PC-9 (cell line): ENCODE results near the gene EI24. TPM values are rescaled to one million over a fixed set of nuclear protein-coding genes. Genes with fewer than 3 reads are reported as not detected.
"Not testable (repeated sequence)": the region's sequence is repeated elsewhere in the genome, so short reads cannot be mapped to it uniquely, and the experiment has no call there.

Source experiments
- BruUV-seq: library from RNA; stranded (reverse); fragments of 400-500 nt; replicated peaks from 2 replicates; lab custom pipeline; 2021; lab: Mats Ljungman, UMichigan
- CTCF ChIA-PET: fragments of 300-600 bp; sonication (Branson Sonifier 250); formaldehyde crosslinking; loops from one replicate; lab custom pipeline; 2022; ENCODE audit warnings: antibody characterized with exemption; lab: Charles Lee
- POLR2A ChIA-PET: fragments of 300-600 bp; sonication (Branson Sonifier 250); formaldehyde crosslinking; loops from one replicate; lab custom pipeline; 2022; ENCODE audit warnings: antibody characterized with exemption; ENCODE audit not compliant: unreplicated experiment; lab: Charles Lee
- DNase-seq, 2 experiments: peaks; one replicate each; pipeline versions ENCODE4 v3.0.0 to v3.0.0-alpha.2; 2015 to 2022; ENCODE audit warnings: mixed read lengths in 1 of 2
- H2AFZ ChIP-seq: fragments of 200-600 bp; sonication (generic); 2 replicates; pipeline ENCODE4 v1.8.1; 2017; ENCODE audit warnings: antibody characterized with exemption
- H3F3A ChIP-seq: fragments of 200-600 bp; sonication (generic); 2 replicates; pipeline ENCODE4 v1.8.1; 2017; ENCODE audit warnings: antibody characterized with exemption, mild to moderate bottlenecking, low read depth; ENCODE audit not compliant: insufficient read depth
- H3K27ac ChIP-seq: fragments of 200-600 bp; sonication (generic); 2 replicates; pipeline ENCODE4 v1.6.1; 2016; ENCODE audit warnings: mixed run types
- H3K27me3 ChIP-seq: fragments of 200-600 bp; sonication (generic); 2 replicates; pipeline ENCODE4 v1.6.1; 2016; ENCODE audit warnings: low read depth, mixed run types; ENCODE audit not compliant: insufficient read depth
- H3K36me3 ChIP-seq: fragments of 200-600 bp; sonication (generic); 2 replicates; pipeline ENCODE4 v1.6.1; 2016; ENCODE audit warnings: low read depth, mixed run types
- H3K4me1 ChIP-seq: fragments of 200-600 bp; sonication (generic); replicated peaks from 2 replicates; pipeline ENCODE4 v1.6.1; 2016; ENCODE audit warnings: mixed run types; ENCODE audit not compliant: insufficient read depth
- H3K4me2 ChIP-seq: fragments of 200-600 bp; sonication (generic); 2 replicates; pipeline ENCODE4 v1.6.1; 2017; ENCODE audit warnings: mixed run types
- H3K4me3 ChIP-seq: fragments of 200-600 bp; sonication (generic); 2 replicates; pipeline ENCODE4 v1.6.1; 2016; ENCODE audit warnings: mixed run types
- H3K79me2 ChIP-seq: fragments of 200-600 bp; sonication (generic); 2 replicates; pipeline ENCODE4 v1.6.1; 2017; ENCODE audit warnings: low read depth, mixed run types
- H3K9me2 ChIP-seq: fragments of 200-600 bp; sonication (generic); 2 replicates; pipeline ENCODE4 v1.8.1; 2017; ENCODE audit warnings: mild to moderate bottlenecking; ENCODE audit not compliant: insufficient read depth
- H3K9me3 ChIP-seq: fragments of 200-600 bp; sonication (generic); 2 replicates; pipeline ENCODE4 v1.8.1; 2016; ENCODE audit warnings: low read depth; ENCODE audit not compliant: insufficient read depth
- H4K20me1 ChIP-seq: fragments of 200-600 bp; sonication (generic); 2 replicates; pipeline ENCODE4 v1.8.1; 2017; ENCODE audit not compliant: insufficient read depth
- CTCF ChIP-seq: fragments of 200-600 bp; sonication (generic); conservative IDR thresholded peaks from 2 replicates; pipeline ENCODE4 v1.6.1; 2017; ENCODE audit warnings: mixed run types, antibody characterized with exemption, mild to moderate bottlenecking, moderate library complexity
- EZH2 ChIP-seq: fragments of 200-600 bp; sonication (generic); IDR thresholded peaks from 2 replicates; pipeline ENCODE4 v1.8.0; 2017; ENCODE audit warnings: antibody characterized with exemption, low read depth
- intact Hi-C: fragments of 100-400 bp; cut with micrococcal nuclease; formaldehyde crosslinking; loops from one replicate; pipeline ENCODE4 v1.10.0; 2022; ENCODE audit not compliant: unreplicated experiment
- total RNA-seq: library from RNA; stranded (reverse); gene quantifications from 2 replicates; pipeline ENCODE4 v1.2.3, GENCODE V29; 2021

The EI24 gene
- total RNA-seq, 1 experiment from 2014 or later = 88.2 TPM

DNA sequence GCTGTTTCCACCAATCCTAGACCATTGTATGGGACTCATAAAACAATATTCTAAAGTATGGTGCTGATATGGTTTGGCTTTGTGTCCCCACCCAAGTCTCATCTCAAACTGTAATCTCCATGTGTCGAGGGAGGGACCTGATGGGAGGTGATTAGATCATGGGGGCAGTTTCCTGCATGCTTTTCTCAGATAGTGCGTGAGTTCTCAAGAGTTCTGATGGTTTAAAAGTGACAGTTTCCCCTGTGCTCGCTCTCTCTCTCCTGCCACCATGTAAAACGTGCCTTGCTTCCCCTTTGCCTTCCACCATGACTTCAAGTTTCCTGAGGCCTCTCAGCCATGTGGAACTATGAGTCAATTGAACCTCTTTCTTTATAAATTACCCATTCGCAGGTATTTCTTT is 44.0 kb upstream of the EI24 start:
- no peak for DNase-seq
- no peaks in the 10 kb centered on the region for H3K9me2 ChIP-seq
- H4K20me1 ChIP-seq = no peaks in the 10 kb centered on the region
- H3K4me2 ChIP-seq = no peak overlapping the region
- H3K27ac ChIP-seq = no peak overlapping the region
- H3K9me3 ChIP-seq = no peaks in the 10 kb centered on the region
- H3F3A ChIP-seq = no peaks in the 10 kb centered on the region
- intact Hi-C loops = no loop called here
- H3K4me3 ChIP-seq = no peak overlapping the region
- CTCF ChIA-PET = no interaction called here
- no peaks in the 10 kb centered on the region for H3K4me1 ChIP-seq
- POLR2A ChIA-PET = no interaction called here
- no TSS peak for BruUV-seq
- no peaks in the 10 kb centered on the region for H3K36me3 ChIP-seq
- no peak overlapping the region for H2AFZ ChIP-seq
- H3K79me2 ChIP-seq = no peaks in the 10 kb centered on the region
- TF ChIP-seq CTCF = no peak
- TF ChIP-seq EZH2 = no peak
- no peaks in the 10 kb centered on the region for H3K27me3 ChIP-seq

DNA sequence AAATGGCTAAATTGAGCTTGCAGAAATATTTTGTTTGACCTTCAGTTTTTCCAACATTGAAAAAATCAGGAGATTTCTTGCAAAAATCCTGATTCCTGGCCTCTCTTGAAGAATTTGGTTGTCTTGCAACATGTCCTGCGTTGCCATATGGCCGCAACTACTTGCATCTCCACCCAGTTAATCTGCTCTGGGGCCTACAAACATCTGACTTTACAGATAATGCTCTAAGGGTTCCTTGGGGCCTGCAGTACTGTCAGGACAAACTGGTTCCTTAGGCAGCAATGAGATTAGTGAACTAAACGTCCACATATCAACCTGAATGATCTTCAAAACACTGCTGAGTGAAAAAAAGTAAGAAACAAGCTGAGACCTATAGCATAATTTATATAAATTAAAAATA is 36.6 kb upstream of the EI24 start:
- H3K4me2 ChIP-seq = no peak overlapping the region
- no peaks in the 10 kb centered on the region for H3F3A ChIP-seq
- ChIA-PET CTCF (no interaction called here), POLR2A (no interaction called here)
- H3K4me3 ChIP-seq = no peak overlapping the region
- H3K9me2 ChIP-seq = no peaks in the 10 kb centered on the region
- no peaks in the 10 kb centered on the region for H3K9me3 ChIP-seq
- H3K4me1 ChIP-seq = no peaks in the 10 kb centered on the region
- intact Hi-C loops = no loop called here
- no peaks in the 10 kb centered on the region for H3K27me3 ChIP-seq
- no peak for TF ChIP-seq CTCF
- no peak for TF ChIP-seq EZH2
- no peaks in the 10 kb centered on the region for H3K79me2 ChIP-seq
- no peak overlapping the region for H2AFZ ChIP-seq
- no peaks in the 10 kb centered on the region for H4K20me1 ChIP-seq
- no peaks in the 10 kb centered on the region for H3K36me3 ChIP-seq
- H3K27ac ChIP-seq = no peak overlapping the region
- DNase-seq = no peak
- no TSS peak for BruUV-seq

- ChIA-PET CTCF (no interaction called here), POLR2A (no interaction called here)
- H3K27ac ChIP-seq = no peak overlapping the region
- no peaks in the 10 kb centered on the region for H3K79me2 ChIP-seq
- no peak overlapping the region for H3K4me3 ChIP-seq
- H3K36me3 ChIP-seq = no peaks in the 10 kb centered on the region
- H3F3A ChIP-seq = no peaks in the 10 kb centered on the region
- no peak for DNase-seq
- no peak overlapping the region for H2AFZ ChIP-seq
- H4K20me1 ChIP-seq = no peaks in the 10 kb centered on the region
- H3K9me3 ChIP-seq = no peaks in the 10 kb centered on the region
- no TSS peak for BruUV-seq
- H3K4me1 ChIP-seq = no peaks in the 10 kb centered on the region
- intact Hi-C loops = no loop called here
- H3K9me2 ChIP-seq = no peaks in the 10 kb centered on the region
- H3K27me3 ChIP-seq = no peaks in the 10 kb centered on the region
- TF ChIP-seq CTCF (no peak), EZH2 (no peak)
- peak overlapping the region; percentile 62; the same call in 1 of the 2 replicates for H3K4me2 ChIP-seq
Measured at GRCh38 chr11:125535585-125535984, 33.7 kb upstream of the EI24 start.

DNA sequence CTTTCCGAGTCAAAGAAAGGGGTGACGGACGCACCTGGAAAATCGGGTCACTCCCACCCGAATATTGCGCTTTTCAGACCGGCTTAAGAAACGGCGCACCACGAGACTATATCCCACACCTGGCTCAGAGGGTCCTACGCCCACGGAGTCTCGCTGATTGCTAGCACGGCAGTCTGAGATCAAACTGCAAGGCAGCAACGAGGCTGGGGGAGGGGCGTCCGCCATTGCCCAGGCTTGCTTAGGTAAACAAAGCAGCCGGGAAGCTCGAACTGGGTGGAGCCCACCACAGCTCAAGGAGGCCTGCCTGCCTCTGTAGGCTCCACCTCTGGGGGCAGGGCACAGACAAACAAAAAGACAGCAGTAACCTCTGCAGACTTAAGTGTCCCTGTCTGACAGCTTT is 32.4 kb upstream of the EI24 start:
- H4K20me1 ChIP-seq, POLR2A ChIA-PET, H3K79me2 ChIP-seq, H3K9me3 ChIP-seq, H3K27ac ChIP-seq, H3K4me3 ChIP-seq, intact Hi-C loops, CTCF ChIA-PET, H3K4me1 ChIP-seq, BruUV-seq, DNase-seq, H3K27me3 ChIP-seq, H3F3A ChIP-seq, H2AFZ ChIP-seq, H3K9me2 ChIP-seq, H3K36me3 ChIP-seq: not testable (repeated sequence)
- H3K4me2 ChIP-seq = peak overlapping the region; percentile 58
